Gastrocnemius medialis (tissue), 4 donors: ENCODE data around the gene C1orf122.

ENCODE experiments used
- POLR2A ChIP-seq, 2 donors: fragments of 450-650 bp; IDR thresholded peaks; one replicate each; pipeline ENCODE4 v1.6.1; 2017; ENCODE audit warnings: antibody characterized with exemption in 2 of 2, mild to moderate bottlenecking in 2 of 2, moderate library complexity in 2 of 2
- TF ChIP-seq, protein P1 (sequence below), 5 experiments: fragments of 450-650 bp in 3 of 5; fragments of 200-600 bp in 2 of 5; sonication (generic) in 2 of 5; IDR thresholded peaks in 4 of 5; conservative IDR thresholded peaks in 1 of 5; 1 replicate in 4 of 5; 2 replicates in 1 of 5; pipeline ENCODE4 v1.5.1; 2016 to 2019; ENCODE audit warnings: antibody characterized with exemption in 5 of 5, mild to moderate bottlenecking in 3 of 5, moderate library complexity in 3 of 5

DNA sequence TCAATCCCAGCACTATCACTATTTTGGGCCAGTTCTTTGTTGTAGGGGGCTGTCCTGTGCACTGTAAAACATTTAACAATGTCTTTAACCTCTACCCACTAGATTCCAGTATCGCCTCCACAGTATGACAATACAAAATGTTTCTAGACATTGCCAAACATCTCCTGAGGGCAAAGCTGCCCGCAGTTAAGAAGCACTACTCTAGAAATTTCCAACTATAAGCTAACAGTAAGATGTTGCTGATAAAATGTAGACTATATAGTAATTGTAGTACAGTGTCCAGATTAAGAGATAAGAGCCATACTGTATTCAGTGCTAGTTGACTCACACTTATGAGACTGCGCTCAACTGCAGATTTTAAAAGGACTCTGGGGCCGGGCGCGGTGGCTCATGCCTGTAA lies 46.8 kb downstream of the C1orf122 start:
- TF ChIP-seq, protein P1, sequence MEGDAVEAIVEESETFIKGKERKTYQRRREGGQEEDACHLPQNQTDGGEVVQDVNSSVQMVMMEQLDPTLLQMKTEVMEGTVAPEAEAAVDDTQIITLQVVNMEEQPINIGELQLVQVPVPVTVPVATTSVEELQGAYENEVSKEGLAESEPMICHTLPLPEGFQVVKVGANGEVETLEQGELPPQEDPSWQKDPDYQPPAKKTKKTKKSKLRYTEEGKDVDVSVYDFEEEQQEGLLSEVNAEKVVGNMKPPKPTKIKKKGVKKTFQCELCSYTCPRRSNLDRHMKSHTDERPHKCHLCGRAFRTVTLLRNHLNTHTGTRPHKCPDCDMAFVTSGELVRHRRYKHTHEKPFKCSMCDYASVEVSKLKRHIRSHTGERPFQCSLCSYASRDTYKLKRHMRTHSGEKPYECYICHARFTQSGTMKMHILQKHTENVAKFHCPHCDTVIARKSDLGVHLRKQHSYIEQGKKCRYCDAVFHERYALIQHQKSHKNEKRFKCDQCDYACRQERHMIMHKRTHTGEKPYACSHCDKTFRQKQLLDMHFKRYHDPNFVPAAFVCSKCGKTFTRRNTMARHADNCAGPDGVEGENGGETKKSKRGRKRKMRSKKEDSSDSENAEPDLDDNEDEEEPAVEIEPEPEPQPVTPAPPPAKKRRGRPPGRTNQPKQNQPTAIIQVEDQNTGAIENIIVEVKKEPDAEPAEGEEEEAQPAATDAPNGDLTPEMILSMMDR (IDR thresholded peaks at IDR 0.05 in 4 of 5, conservative IDR thresholded peaks at IDR 0.05 in 1 of 5) = no peak
- TF ChIP-seq POLR2A (IDR thresholded peaks at IDR 0.05) = no peak
